22Rv1 (cell line): ENCODE results near the gene PROZ.

Experiments
- ZFX ChIP-seq: fragments of 450-650 bp; IDR thresholded peaks from 2 replicates; pipeline ENCODE4 v1.6.1; 2017; ENCODE audit warnings: antibody characterized with exemption, borderline replicate concordance
- TF ChIP-seq, protein P1 (sequence below): fragments of 450-650 bp; IDR thresholded peaks from 2 replicates; pipeline ENCODE4 v1.5.1; 2017; ENCODE audit warnings: mild to moderate bottlenecking

DNA sequence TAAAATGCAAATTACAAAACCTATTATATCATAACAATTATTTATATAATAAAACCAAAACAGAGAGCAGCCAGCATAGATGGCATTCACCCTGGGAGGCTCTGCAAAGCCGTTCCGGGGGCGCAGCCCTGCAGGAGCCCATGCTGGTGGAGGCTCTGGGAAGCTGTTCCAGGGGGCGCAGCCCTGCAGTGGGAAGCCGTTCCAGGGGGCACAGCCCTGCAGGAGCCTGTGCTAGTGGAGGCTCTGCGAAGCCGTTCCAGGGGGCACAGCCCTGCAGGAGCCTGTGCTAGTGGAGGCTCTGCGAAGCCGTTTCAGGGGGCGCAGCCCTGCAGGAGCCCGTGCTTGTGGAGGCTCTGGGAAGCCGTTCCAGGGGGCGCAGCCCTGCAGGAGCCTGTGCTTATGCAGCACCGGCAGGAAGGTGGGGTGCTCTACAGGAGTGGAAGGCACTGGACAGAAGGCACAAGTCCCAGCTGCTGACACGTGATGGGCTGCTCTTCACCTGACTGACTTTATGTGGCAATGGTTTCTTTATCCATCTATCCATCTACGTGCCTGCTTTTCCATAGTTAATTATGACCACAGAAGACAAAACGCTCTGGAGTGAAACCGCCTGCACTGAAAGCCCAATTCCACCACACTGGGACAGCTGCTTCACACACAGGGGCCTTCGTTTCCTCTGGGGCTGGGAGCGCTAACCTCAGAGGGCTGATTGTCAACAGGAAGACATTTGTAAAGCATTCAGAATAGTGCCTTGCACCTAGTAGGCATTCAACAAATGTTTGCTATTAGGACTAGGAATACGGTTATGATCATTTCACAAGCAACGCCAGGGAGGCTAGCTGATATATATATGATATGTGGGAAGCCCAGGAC, 26.4 kb downstream of the PROZ start:
- TF ChIP-seq, protein P1, sequence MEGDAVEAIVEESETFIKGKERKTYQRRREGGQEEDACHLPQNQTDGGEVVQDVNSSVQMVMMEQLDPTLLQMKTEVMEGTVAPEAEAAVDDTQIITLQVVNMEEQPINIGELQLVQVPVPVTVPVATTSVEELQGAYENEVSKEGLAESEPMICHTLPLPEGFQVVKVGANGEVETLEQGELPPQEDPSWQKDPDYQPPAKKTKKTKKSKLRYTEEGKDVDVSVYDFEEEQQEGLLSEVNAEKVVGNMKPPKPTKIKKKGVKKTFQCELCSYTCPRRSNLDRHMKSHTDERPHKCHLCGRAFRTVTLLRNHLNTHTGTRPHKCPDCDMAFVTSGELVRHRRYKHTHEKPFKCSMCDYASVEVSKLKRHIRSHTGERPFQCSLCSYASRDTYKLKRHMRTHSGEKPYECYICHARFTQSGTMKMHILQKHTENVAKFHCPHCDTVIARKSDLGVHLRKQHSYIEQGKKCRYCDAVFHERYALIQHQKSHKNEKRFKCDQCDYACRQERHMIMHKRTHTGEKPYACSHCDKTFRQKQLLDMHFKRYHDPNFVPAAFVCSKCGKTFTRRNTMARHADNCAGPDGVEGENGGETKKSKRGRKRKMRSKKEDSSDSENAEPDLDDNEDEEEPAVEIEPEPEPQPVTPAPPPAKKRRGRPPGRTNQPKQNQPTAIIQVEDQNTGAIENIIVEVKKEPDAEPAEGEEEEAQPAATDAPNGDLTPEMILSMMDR, result no peak
- TF ChIP-seq ZFX, result no peak
